NB4 (cell line): ENCODE data around the gene MUTYH.

Experiments
- MYC ChIP-seq: IDR thresholded peaks from 2 replicates; pipeline ENCODE4 v1.6.1; 2011; ENCODE audit warnings: low read depth, low read length
- TF ChIP-seq, protein P1 (sequence below): IDR thresholded peaks from one replicate; pipeline ENCODE4 v1.5.1; 2012; ENCODE audit warnings: low read depth, low read length

DNA sequence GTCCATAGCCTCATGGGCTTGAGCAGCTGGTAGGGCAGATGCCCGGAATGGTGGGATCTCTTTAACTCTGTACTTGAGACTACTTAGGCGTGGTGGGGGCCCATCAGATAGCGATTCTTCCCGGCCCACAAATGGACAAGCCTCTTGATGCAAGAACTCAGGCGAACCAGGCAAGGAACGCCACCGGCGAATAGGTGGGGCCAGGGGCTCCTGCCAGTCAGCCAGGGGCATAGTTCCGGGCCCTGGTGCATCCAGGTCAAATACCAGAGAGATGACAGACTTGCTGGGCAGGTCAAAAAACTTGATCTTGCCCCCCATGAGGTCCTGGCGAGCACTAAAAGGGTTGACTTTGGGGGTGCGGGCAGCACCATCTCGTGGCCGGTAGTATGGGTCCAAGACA, 4.8 kb upstream of the MUTYH start:
- TF ChIP-seq, protein P1, sequence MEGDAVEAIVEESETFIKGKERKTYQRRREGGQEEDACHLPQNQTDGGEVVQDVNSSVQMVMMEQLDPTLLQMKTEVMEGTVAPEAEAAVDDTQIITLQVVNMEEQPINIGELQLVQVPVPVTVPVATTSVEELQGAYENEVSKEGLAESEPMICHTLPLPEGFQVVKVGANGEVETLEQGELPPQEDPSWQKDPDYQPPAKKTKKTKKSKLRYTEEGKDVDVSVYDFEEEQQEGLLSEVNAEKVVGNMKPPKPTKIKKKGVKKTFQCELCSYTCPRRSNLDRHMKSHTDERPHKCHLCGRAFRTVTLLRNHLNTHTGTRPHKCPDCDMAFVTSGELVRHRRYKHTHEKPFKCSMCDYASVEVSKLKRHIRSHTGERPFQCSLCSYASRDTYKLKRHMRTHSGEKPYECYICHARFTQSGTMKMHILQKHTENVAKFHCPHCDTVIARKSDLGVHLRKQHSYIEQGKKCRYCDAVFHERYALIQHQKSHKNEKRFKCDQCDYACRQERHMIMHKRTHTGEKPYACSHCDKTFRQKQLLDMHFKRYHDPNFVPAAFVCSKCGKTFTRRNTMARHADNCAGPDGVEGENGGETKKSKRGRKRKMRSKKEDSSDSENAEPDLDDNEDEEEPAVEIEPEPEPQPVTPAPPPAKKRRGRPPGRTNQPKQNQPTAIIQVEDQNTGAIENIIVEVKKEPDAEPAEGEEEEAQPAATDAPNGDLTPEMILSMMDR = no peak
- TF ChIP-seq MYC = no peak
